GM18507 (cell line): ENCODE results near the gene NELFB.

Experiments used
- DNase-seq: peaks from one replicate; pipeline ENCODE4 v3.0.0; 2011; ENCODE audit warnings: low read depth; ENCODE audit not compliant: insufficient read length; ENCODE audit errors: extremely low spot score
- FAIRE-seq: peaks from 2 replicates; lab custom pipeline; 2011; peaks lifted over from hg19 to GRCh38; lab: Jason Lieb, UNC

Gene NELFB

DNA sequence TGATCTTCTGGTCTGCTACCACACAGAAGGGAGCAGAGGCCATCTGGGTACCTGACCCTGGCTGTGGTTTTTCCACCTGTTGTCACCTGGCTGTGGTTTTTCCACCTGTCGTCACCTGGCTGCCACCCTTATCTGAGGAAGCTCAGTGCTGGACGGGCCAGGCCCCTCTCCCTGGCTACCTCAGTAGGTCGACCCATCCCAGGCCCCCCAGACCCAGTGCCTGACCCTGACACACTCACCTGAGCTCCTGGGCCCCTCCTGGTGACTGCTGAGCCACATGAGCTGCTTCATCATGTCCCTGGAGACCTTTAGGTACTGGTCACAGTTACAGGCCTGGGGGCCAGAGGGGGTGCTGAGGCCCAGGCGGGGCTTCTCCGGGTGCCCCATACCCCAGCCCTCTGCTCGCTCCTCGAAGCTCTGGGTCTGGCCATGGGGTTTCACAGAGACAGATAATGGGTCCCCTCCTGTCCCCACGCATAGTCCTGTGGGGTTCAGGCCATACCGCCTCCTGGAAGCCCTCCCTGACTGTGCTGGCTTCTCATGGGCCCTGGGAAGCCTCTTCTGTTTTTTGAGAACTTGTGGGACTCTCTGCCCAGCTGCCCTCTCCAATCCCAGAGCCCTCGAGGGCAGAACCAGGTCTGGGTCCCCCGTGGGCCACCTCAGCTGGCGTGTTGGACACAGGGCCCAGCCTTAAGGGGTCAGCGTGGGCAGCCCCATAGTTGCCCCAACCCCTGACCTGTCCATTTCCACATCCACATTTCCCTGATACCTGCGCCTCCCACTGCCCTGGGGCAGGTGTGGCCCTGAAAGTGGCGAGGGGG, 54.5 kb downstream of the NELFB start:
- FAIRE-seq, result no peak
- DNase-seq, result no peak

DNA sequence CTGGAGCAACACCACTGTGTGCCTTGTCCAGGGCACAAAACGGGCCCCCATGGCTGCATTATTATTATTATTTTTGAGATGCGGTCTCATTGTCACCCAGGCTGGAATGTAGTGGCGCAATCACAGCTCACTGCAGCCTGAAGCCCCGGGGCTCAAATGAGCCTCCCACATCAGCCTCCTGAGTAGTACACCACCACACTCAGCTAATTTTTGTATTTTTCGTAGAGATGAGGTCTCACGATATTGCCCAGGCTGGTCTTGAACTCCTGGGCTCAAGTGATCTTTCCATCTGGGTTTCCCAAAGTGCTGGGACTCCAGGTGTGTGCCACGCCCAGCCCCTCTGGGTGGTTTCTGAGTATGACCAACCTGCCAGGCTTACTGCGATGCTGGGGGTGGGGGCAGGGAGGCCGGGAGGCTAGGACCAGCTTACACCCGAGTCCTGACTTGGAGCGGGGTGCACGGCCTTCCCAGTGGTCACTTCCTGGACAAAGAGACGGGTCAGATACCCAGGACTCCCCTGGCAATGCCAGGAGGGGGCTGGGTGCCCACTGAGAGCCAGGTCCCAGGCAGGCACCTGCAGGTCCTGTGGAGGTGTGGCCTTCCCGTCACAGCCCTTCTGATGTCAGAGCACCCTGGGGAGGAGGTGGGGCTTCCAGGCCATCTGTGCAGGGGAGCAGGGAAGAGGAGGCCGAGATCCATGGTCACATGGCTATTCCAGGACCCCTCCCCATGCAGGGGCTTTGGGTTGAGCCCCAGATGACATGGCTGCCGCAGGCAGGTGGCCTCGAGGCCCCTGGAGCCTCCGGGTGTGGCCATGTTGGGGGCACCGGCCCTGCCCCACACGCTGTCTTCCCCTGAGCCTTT, 55.3 kb downstream of the NELFB start:
- FAIRE-seq, result no peak

DNA sequence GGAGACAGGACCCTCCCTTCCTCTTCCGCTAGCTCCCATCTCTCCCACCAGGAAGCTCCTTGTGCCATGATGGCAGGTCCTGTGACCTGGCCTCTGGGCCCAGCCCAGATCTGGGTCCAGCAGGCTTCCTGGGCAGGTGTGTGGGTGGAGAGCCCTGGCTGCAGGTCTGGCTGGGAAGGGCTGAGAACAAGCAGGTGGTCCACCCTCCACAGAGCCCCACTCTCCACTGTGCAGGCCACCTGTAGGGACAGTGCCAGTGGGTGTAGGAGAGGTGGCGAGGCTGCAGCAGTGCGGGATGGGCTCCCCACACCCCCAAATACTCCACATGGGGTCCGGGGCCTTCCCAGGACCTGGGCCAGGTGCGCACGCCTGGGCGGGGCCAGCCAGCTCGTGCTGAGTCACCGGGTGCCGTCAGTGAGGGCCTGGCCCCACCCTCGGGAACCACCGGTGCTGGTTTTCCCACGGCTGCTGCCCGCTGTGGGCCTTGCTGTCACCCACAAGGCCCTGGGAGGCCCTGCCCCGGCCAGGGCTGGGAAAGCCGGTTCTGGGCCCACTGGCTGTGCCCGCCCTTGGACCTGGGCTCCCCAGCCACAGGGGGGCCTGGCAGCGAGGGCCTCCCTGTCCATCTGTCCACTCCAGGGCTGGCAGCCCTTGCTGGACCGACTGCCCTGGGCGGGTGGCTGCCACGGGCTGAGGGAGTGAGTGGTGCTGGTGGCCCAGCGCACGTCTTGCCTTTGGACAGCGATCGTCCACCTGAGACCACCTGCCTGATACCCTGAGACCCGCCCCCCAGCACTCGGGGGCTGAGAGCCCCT, 56.3 kb downstream of the NELFB start:
- no peak for FAIRE-seq
- no peak for DNase-seq

More for the DNA sequence above, 55.3 kb downstream of the NELFB start:
- no peak for DNase-seq

DNA sequence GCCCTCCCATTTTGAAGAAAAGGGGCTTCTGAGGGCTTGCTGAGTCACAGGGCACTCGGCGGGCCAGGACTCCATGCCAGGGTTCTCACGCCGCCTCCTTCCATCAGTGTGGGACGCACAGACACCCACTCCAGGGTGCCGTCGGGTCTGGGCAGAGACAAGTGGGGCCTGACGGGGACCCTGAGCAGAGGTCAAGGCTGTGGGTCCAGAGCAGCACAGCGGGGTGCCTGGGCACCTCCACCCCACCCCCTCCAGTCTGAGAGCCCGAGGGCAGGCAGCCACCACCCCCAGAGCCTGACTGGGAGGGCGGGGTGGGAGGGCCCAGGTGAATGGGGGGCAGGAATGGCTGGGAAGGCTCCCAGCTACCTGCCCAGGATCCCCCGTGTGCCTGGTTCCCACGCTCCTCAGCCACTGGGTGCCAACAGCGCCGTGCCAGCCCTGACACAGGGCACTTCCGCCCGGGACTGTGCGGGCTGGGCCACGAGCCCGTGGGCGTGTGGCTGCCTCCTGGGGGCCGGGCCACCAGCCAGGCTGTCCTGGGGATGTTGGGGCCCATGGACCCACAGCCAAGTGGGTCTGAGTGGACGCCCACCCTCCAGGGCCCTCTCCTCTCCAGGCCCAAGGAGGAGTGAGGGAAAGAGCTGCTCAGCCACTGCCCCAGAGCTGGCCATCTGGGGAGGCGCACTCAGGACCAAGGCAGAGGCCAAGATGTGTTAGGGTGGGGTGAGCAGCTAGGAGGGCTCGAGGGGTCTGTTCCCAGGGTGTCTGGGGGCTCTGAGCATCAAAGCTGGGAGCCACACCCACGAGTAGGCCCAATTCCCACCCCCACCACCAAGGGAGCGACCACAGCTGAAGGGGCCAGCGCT, 57.1 kb downstream of the NELFB start:
- FAIRE-seq (no peak), DNase-seq (no peak)

DNA sequence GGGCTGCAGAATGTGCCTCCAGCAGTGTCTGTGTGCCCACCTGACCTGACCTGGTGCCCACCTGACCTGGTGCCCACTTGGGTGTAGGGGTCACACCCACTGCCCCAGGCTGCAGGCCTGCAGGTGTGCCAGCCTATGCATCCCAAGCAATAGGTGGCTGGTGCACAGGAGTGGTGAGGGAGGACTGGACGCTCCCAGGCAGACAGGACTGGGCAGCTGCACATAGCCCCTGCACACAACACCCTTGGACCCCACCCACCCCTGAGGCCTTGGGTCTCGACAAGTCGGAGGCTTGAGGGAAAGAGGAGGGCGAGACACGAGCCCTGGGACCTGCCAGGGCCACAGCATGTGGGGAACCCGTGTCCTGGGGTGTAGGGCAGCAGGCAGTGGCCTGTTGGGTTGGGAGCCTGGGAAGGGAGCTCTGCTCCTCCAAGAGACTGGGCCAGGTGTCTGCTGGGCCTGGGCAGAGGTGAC, 57.8 kb downstream of the NELFB start:
- FAIRE-seq (no peak), DNase-seq (no peak)

DNA sequence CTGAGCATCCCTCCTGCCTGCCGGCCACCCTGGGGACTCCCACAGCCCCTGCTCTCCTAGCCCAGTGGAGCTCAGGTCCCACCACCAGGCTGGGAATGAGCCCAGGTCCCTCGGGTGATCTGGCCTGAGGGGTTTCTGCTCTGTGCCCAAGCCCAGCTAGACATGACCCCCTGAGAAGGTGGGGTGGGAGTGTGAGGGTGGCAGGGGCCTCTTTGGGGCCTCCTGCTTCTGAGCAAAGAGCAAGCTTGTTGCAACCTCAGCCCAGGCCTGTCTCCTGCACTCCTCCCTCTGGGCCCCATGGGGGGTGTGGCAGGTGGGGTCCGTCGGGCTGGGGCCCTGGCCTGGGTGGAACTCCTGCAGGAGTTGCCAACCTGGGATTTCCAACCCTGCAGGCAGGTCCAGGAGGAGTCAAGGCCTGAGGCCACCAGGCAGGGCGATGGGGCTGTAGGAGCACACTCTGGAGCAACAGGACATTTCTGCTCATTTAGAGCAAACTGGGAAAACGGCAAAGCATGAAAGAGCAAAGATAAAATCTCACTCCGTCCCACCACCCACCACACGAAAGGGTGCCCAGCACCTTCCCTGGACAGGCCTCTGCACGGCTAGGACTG, 58.3 kb downstream of the NELFB start:
- DNase-seq (no peak), FAIRE-seq (no peak)

DNA sequence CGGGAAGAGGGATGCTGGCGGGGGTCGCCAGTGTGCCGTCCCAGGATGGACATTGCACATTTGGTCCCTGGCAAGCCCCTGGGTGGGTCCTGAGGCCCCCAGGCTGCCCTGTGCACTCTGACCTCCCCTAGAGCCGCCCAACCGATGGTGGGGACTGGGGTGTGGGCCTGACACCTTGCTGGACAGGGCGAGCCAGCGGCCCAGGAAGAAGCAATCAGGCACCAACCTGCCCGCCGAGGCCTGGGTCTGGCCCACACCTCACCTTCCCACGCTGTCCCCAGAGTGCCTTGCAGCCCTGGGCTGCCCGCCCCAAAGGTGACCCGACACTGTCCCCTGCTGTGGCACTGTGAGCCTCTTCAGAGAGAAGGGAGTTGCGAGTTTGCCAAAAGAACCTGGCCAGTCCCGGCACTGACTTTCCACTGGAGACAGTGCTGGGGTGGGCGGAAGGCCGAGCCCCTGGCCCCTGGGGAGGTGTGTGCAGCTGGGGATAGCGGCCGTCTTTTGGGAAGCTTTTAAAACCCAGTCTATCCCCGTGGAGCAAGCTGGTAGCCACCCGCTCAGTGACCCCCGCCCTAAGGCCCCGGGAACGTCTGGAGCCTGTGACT, 58.9 kb downstream of the NELFB start:
- no peak for DNase-seq
- FAIRE-seq, result no peak

DNA sequence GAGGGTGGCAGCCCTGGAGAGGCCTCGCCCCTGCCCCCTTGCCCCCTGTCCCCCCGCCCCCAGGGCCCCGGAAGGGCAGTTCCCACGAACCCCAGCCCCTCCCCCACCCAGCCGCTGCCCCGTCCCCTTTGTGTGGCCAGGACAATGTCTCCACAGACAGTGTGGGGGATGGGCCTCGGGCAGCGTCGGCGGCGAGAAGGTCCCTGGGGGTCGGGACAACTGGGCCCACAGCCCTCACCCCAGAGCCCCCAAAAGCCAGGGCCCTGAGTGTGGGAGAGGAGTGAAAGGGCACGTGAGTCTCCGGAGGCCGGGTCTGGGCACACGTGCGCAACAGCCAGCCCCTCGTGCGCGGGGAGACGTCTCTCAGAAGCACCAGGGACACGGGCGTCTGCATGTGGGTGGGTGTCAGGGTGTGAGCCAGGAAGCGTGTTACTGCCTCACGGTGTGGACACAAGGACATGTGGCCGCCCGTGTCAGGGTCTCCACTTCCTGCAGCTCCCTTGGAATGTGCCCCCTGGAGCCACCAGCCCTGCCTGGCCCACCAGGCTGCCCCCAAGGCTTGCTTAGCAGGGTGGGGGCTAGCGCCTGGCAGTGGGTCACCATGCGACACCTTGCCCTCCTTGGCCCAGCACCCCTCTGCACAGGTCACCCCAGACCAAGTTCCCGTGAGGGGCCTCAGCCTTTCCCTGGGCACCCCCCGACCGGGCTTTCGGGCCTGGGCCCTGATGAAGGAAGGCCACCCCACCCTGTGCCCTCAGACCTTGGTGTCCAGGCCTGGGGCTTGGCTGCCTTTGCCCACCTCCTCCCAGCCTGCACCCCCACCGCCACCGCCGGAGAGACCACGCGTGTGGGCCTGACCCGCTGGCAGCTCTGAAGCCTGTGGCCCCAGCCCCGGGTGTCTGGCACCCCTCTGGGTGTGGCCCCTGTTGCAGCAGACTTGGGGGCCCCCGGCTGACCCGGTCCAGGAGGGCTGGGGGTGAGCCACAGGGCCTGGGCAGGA, 59.7 kb downstream of the NELFB start:
- FAIRE-seq, result no peak

DNA sequence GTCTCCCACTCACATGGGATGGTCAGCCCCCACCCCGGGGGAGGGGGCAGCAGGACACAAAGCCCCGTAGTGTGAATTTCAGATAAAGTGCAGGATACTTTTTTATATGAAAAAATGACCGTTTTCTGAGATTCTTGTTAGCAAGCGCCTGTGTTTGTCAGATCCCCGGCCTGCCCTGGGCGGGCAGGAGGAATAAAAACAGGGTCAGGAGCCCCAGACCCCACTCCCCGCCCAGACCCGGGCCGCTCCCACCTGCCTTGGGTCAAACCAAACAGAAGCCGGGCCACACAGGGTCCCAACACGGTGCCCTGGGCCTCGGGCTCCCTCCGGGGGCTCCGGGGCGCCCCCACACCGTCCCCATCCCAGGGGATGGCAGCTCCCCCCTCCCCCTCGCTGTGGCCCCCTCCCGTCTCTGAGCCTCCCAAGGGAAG, 60.5 kb downstream of the NELFB start:
- FAIRE-seq (no peak), DNase-seq (no peak)

More for the DNA sequence above, 59.7 kb downstream of the NELFB start:
- no peak for DNase-seq

DNA sequence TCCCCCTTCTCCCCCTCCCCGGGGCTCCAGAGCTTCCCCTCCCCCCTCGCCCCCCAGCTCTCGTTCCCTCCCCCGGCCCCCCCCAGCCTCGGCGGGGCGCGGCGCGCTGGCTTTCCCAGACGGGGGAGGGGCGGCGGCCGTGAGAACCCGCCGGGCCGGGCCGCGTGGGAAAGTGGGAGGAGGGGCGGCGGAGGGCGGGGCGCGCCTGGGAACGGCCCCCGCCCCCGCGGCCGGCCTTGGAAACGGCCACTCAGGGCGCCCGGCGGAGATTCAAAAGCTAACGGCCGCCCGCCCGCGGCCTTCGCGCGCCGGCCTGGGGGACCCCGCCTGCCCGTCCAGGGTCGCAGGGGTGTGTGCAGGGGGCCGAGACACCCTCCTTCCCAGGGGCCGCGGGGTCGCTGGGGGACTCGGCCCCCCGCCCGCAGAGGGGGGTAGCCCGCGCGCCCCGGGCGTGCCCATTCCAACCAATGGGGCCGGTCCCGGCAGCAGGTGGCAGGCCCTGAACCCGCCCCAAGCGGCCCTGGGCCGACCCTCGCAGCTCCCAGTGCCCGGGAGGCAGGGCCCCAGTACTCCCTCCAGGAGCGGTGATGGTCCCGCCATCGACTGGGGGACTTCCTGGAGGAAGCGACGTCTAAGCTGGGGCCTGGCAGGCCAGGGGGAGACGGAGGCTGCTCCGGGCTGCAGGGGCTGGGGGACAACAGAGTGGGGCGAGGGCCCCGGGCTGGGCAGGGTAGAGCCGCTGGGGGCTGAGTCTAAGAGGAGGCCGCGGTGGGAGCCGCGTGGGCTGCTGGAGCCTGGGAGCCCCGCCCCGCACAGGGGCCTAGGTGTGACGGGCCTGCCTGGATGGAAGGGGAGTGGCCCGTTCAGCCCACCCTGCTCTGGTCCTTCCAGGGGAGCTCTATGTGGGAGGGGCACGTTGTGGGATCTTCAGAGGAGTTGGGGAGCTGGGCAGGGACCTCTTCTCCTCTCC, 61.2 kb downstream of the NELFB start:
- FAIRE-seq (peak; percentile 21), DNase-seq (no peak)

DNA sequence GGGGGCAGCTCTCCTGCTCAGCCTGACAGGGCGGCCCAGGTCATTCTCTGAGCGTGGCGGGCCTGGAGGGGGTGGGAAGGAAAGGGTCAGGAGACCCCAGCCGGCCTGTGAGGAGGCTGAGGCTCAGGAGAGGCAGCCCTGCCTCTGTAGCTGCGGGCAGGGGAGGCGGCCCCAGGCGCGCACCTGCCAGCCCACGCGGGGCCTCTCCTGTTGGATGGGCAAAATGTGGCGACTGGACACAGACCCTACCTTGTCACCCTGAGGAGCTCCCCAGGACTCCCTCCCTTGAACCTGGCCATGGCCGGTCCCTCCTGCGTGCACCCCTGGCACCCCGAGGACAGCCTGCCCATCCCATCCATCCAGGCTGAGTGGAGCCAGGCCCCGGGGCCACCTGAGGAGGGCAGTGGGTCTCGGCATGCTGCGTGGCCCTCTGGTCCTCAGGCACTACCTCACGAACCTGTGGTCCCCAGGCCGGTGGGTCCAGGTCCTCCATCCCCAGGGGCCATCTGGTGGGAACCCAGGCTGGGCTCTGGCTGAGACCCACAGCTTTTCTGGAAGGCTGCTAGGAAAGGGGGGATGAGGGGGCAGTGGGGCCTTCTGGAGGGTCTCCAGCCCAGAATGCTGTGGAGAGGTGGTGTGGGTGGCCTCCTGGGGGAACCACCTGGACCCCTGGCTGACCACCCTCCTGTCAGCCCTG, 62.0 kb downstream of the NELFB start:
- no peak for DNase-seq
- FAIRE-seq, result no peak

DNA sequence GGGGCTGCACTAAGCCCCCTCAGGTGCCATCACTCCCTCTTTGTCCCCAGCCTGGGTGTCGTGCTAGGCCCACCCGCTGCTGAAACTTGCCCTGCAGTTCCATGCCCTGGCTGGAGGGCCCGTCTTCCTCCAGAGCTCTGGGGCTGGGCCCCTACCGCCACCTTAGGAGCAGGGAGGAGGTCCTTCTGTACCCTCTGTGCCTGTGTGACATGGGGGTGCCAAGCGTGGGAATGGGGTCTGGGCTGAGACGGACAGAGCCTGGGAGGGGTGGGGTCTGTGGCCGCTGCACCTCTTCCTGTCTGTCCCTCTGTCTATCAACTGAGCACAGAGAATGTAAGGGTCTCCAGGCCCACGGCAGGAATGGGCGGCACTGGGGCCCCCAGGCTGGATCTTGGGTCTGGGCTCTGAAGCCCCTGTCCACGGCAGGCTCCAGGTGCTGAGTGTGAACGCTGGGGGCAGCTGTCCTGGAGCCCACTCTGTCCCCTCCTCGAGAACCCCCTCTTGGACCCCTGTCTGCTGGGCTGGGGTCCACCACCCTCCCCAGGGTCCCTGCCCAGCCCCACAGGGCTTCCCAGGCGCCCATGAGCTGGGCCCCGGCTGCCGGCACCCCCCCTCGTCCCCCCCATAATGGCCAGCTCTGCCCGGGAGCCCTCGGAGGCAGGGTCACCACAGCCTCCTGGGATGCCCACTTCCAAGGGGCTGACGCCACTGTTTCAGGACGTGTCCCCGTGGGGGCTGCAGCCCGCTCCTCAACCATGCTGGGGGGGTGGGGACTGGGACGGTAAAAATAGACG, 62.8 kb downstream of the NELFB start:
- FAIRE-seq (no peak), DNase-seq (no peak)

DNA sequence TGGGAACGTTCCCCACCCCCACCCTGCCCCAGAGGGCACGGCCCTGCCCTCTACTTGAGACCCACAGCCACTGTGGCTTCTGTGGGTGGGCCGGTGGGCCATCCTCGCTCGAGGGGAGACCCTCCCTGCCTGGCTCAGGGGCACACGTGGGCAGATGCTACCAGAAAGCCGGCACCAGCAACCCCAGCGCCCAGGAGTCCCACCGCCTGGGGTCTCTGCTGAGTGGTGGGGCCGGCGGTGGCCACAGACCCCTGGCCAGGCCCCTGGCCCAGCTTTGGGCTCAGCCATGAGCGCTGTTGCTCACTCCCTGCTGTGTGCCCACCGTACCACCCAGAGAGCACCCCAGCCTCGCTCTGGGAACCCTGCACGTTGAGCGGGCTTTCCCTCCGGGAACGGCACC, 63.5 kb downstream of the NELFB start:
- no peak for FAIRE-seq

DNA sequence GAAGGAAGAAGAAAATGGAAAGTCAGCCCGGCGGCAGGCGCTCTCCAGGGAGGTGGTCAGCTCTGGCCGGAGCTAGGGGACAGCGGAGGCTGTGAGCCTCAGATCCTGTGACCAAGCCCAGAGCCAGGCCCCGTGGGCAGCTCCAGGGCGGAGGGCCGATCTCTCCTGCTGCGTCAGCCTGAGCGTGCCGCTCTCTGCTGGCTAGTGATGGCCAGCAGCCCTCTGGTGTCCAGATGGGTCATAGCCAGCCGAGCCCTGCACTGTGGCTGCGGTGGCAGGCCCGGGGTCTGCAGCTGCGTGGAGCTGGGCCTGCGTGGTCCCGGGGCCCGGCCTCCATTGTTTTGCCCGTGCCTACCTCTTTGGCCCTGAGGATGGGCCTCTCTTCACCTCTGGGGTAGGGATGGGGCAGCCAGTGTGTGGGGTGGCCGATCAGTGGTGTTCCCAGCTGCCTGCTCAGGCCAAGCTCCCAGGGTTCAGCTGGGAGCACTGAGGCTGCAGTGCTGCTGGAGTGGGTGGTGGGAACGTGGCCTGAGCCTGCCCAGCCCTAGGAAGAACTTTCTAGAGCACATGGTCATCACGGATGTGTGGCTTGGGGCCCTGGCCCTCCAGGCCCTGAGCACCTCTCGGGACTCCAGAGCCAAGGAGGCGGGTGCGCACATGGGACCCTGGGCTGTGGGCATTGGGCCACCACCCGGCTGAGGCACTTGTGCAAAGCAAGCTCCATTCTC, 64.0 kb downstream of the NELFB start:
- FAIRE-seq, result no peak
- DNase-seq, result no peak

More for the DNA sequence above, 63.5 kb downstream of the NELFB start:
- no peak for DNase-seq
